H1 (cell line): ENCODE data around the gene ROBO2. TPM values are rescaled to one million over a fixed set of nuclear protein-coding genes. Genes with fewer than 3 reads are reported as not detected.

Experiments
- EP300 ChIP-seq, 2 experiments: IDR thresholded peaks; 1 replicate in 1 of 2; 2 replicates in 1 of 2; pipeline ENCODE4 v1.6.1; 2011 to 2012; ENCODE audit warnings: low read depth in 2 of 2, low read length in 2 of 2, mild to moderate bottlenecking in 2 of 2, borderline replicate concordance in 1 of 2, inconsistent platforms in 1 of 2, moderate library complexity in 1 of 2
- MAX ChIP-seq: IDR thresholded peaks from 2 replicates; pipeline ENCODE4 v1.6.1; 2012; ENCODE audit warnings: inconsistent platforms
- polyA plus RNA-seq, 7 experiments: library from polyadenylated mRNA; depleted of rRNA in 3 of 7; stranded (reverse) in 5 of 7; unstranded in 2 of 7; fragments of >200 nt in 5 of 7; fragments of 200-250 nt in 2 of 7; gene quantifications; 1 replicate in 5 of 7; 2 replicates in 1 of 7; 4 replicates in 1 of 7; pipeline versions ENCODE4 v1.2.1 to v1.2.3, GENCODE V29; 2011 to 2013; ENCODE audit warnings: missing spikeins in 2 of 7, mixed read lengths in 2 of 7
- total RNA-seq: library from RNA; stranded (reverse); fragmentation: NEBNext Ultra II Directional; extraction: Animal tissue kit (Norgen Biotek cat#: 25700); gene quantifications from 2 replicates; pipeline ENCODE4 v1.2.1, GENCODE V29; 2021

ROBO2 gene
- total and polyA plus RNA-seq, 2 of the 8 experiments (the other 6 are each of a cell fraction or from before 2014, with no cell fraction given), result 1.5 to 2.9 TPM

DNA sequence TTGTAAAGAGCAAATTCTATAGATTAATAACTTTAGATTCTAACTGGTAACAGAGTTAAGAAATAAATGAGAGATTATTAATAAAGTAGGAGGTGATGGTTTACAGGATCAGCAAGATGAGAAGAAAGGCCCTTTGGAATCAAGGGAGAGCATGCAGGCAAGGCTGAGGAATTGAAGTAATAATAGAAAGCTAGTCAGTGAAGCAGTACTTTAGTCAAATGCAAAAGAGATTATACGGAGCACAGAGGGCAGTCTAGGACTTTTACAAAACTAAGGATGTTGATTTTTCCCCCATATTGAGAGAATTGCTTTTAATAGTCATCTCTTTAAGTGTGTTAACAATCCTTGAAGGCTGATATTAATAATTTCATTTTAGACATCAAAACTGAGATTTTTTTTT is 146.4 kb downstream of the ROBO2 start (continued):
- TF ChIP-seq MAX (no peak), EP300 (IDR thresholded peaks at IDR 0.05; ENCODE audit: borderline replicate concordance in 1 of 2, low read depth in 2 of 2, low read length in 2 of 2) (no peak)
